Stimulated activated CD4-positive, alpha-beta T cell treated with anti-CD3 and anti-CD28 coated beads, Interleukin-1b, Interleukin-23, amount 100 ng/mL, for 48 hours (primary cell): Measurements from ENCODE around the gene A2M.

Source experiments
- DNase-seq: peaks from one replicate; pipeline ENCODE4 v3.0.0-alpha.2; 2020

The A2M gene

DNA sequence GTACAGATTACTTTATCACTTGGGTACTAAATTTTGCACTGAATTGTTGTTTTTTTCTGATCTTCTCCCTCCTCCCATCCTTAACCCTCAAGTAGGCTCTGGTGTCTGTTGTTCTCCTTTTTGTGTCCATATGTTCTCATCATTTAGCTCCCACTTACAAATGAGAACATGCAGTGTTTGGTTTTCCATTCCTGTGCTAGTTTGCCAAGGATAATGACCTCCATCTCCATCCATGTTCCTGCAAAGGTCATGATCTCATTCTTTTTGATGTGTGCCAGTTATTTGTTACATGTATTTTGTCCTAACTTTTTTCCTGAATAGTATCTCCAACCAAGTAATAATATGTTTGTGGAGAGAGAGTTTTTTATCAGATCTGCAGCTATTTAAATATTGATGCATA, 44.2 kb downstream of the A2M start:
- DNase-seq, result no peak

DNA sequence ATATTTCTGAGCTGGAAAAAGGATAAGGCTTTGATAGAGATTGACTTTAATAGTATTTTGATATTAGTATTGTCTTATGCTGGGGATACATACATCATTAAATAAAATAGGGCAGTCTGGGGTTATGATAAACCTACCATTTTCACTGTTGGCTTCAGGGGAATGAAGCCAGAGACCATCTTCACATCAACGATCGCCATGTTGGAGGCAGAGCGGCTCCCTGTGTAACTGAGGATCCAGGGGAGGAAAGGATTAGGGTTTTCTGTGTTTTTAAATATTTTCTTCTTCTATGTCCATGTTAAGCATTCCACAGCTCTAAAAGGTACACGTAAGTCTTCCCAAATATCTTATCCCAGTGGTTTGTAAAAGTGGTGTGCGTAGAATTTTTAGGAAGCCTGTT, 45.4 kb downstream of the A2M start:
- DNase-seq, result no peak

DNA sequence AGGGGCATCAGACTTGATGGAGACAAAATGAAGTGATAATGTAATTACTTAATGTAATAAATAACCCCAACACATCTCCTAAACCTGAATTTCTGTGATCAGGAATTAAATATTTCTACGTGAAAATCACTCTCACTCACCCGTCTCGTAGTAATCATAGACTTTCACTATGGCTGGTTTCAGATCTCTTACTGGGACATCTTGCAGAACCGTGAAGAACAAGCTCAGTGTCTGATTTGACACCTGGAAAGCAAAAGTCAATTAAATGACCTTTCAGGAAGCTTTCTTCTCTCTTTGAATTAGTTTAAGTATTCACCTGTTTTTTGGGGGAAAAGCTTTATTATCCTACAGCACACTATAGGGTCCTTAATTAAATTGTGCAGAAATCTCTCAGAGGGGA, 47.1 kb downstream of the A2M start:
- no peak for DNase-seq

GRCh38 chr12:9068086-9068485, 47.6 kb downstream of the A2M start:
- no peak for DNase-seq

GRCh38 chr12:9066755-9067423, 48.8 kb downstream of the A2M start:
- no peak for DNase-seq

DNA sequence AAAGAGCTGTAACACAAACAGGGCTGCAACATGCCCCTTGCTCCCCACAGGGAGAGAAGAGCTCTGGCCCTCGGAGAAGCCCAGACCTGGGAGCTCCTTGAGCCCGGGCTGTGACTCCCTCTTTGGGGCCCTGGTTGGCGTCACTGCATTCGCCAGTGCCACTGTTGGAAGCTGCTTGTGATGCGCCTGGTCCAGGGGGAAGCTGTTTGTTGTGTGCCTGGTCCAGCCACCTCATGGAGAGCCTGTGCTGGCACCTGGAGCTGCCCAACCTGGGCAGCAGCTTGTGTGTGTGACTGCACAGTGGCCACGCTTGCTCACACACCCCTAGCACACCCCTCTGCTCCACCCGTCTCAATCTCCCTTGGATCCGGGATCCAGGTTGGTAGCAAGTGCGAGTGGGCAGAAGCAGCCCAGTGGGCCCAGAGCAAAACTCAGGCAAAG, 49.5 kb downstream of the A2M start:
- no peak for DNase-seq

GRCh38 chr12:9065607-9065856, 50.2 kb downstream of the A2M start:
- DNase-seq, result no peak

DNA sequence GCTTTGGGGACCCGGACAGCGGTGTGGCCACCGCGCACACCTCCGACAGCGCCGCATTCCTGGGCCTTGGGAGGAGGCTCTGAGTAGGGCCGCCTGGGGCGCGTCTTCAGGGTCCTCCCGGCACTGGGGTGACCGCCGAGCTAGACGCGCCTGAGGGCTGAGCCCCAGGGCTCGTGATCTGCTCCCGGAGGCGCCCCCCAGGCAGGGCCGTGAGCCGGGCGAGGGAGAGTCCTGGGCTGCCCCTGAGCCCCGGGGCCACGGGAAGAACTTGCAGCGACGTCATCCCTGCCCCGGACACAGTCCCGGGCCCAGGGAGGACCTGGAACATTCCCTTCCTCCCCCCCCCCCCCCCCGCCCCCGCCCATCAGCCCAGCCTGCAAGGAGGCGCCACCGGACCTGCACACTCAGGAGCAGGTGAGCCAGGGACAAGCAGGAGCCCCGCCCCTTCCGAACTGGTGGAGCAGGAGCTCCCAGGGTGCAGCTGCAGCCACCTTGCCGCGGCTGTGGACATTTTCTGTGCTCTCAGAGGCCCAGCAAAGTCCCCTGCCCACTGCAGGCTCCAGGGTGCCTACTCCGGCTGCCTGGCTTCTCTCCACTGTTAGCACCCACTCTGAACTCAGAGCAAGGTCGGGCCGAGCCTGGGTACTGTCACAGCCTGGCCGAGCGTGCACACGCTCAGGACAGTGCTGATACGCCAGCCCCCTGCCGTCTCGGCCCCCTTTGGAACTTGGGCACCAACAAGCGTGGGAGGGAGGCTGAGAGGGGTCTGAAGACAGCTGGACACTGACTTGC, 50.7 kb downstream of the A2M start:
- peak; percentile 8 for DNase-seq

GRCh38 chr12:9064201-9064814, 51.4 kb downstream of the A2M start:
- peak; percentile 59 for DNase-seq

DNA sequence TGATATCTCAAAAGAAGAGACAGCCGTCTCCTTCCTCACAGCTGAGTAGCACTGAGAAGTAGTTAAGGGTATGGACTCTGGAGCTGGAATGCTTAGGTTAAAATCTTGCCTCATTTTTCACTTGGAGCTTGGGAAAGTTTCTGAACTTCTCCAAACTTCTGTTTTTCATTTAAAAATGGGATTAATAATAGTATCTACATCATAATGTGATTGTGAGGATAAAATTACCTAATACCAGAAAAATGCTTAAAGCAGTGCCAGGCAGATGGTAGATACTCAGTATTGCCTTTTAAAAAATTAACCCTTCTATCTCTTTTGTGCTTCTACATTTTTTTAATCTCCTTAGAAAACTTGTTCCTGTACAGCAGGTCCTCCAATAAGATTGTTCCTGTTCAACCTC, 63.1 kb downstream of the A2M start:
- DNase-seq, result no peak

DNA sequence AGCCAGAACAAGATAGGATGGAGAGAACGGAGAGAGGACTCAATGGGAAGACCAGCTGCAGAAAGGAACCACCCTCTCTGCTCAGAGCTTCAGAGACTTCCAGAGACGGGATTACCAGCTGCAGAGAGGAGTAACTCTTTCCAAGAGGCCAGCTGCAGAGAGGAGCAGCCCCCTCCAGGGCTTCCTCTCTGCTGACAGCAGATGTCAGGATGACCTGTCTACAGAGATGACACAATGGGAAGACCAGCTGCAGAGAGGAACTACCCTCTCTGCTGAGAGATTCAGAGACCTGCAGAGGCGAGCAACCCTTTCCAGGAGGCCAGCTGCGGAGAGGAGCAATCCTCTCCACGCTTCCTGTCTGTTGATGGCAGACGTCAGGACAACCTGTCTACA, 64.6 kb downstream of the A2M start:
- no peak for DNase-seq

GRCh38 chr12:9050521-9051157, 65.1 kb downstream of the A2M start:
- DNase-seq, result no peak

DNA sequence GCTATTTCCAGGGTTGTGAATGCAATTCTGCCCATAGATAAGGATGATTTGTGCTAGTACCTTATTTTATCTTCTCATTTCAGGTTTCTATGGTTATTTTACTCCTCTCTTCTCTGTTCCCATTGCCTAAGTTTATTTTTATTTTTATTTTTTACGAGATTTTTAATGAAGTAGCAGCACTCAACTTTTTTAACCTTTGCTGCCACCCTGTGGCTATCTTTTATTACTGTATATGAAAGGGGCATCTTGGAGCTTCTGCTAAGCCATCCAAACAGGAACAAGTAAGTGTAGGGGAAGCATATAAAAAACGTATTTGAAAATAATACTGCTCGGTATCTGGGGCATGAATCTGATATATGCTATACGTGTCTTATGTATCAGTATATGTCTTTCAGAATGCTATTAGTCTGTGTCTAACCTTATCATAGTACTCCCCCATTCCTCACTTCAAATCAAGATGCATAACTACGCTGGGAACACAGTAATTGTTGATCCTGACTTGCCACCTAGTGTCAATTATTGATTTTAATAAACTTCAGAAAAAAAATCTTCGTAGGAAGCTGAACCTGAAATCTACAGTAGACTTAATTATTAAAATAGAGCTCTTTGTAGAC, 66.1 kb downstream of the A2M start:
- no peak for DNase-seq

- DNase-seq, result no peak
These were observed 66.8 kb downstream of the A2M start for GRCh38 chr12:9048930-9049329.

DNA sequence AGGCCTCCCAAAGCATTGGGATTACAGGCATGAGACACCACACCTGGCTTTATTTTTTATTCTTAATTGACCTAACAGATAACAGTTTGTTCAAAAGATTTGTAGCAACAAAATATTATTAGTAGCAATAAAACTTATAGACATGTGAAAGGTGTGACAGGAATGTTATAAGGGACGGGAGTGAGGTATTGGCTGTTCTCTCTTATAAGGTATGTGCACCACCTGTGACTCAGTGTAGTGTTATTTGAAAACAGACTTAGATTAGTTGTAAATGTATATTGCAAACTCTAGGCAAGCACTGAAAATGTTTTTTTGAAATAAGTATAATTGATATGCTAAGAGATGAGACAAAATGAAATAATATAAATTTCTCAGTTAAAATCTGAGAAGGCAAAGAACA, 68.6 kb downstream of the A2M start:
- no peak for DNase-seq

DNA sequence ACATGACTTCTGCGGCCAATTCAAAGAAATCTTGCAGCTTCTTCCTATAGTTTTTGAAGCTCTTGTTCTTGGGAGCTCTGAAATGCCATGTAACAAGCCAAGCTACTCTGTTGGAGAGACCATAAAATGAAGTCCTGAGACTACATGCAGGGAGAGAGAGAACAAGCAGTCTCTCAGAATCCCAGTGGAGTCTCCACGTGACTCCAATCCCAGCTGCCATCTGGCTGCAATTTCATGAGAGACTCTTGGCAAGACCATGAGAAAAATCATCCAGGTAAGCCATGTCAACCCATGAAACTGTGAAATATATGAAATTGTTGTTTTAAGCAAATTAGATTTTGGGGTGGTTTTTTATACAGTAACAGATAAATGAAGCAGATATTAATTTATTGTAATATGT, 72.0 kb downstream of the A2M start:
- DNase-seq, result no peak

DNA sequence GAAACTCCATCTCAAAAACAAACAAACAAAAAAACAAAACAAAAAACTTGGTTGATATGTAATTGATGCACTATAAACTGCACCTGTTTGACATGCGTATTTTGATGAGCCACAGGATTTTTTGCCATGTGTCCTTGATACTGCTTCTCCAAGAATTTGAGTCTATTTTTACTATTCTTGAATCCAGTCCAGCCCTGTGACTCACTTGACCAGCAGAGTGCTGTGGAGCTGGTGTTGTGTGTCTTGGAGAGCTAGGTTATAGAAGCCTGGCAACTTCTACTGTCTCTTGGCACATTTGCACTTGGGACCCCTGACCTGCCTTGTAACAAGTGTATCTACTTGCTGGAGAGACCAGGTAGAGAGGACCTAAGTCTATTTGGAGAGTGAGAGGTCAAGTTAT, 74.4 kb downstream of the A2M start:
- DNase-seq, result no peak

GRCh38 chr12:9040484-9041186, 75.1 kb downstream of the A2M start:
- DNase-seq, result no peak

GRCh38 chr12:9039397-9039977, 76.2 kb downstream of the A2M start:
- no peak for DNase-seq

DNA sequence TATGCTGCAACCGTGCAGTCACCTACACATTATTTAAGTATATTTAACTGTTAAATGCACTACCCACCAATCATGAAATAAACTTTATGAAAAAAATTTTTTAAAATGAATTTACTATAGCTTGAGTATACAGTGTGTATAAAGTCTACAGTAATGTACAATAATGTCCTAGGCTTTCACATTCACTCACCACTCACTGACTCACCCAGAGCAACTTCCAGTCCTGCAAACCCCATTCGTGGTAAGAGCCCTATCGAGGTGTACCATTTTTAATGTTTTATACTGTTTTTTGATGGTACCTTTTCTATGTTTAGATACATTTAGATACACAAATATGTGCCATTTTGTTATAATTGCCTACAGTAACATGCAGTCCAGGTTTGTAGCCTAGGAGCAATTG, 78.3 kb downstream of the A2M start:
- DNase-seq, result no peak

DNA sequence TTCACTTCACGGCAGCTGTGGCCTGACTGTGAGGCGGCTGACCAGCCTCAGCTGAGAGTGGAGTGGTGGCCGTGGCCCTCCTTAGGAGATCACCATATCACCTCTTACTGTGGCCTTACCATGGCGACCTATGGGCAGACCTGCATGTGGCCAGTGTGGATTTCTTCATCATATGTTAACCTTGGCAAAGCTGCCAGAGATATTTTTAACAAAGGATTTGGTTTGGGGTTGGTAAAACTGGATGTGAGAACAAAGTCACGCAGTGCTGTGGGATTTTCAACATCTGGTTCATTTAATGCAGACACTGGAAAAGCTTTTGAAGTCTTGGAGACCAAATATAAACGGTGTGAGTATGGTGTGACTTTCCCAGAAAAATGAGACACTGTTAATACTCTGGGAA, 79.5 kb downstream of the A2M start:
- no peak for DNase-seq

DNA sequence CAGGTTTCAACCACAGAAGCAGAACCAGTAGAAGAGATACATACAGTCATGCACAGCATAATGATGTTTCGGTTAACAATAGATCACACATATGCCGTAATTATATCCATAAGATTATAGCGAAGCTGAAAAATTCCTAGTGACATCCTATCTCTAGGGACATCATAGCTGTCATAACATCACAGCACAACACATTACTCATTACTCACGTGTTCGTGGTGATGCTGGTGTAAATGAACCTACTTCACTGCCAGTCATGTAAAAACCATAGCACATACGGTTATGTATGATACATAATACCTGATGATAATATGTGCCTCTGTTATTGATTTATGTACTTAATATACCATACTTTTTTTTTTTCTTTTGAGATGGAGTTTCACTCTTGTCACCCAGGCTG, 81.6 kb downstream of the A2M start:
- DNase-seq, result no peak
